Hematopoietic multipotent progenitor cell treated with erythropoietin and hydrocortisone succinate and interleukin-3 and kit ligand, for 8 days (in vitro differentiated cells): ENCODE results near the gene CCDC60.

Experiments used
- DNase-seq: peaks from one replicate; pipeline ENCODE4 v3.0.0-alpha.2; 2015

The CCDC60 gene

GRCh38 chr12:119450771-119451170, 116.2 kb downstream of the CCDC60 start:
- DNase-seq, result no peak

GRCh38 chr12:119456824-119457223, 122.3 kb downstream of the CCDC60 start:
- no peak for DNase-seq

- DNase-seq, result no peak
Observed at GRCh38 chr12:119457271-119457670, 122.7 kb downstream of the CCDC60 start.

GRCh38 chr12:119459481-119459880, 125.0 kb downstream of the CCDC60 start:
- DNase-seq, result no peak

GRCh38 chr12:119460876-119461275, 126.3 kb downstream of the CCDC60 start:
- no peak for DNase-seq

- no peak for DNase-seq
Observed at GRCh38 chr12:119461636-119462214, 127.2 kb downstream of the CCDC60 start.

GRCh38 chr12:119463211-119463926, 128.8 kb downstream of the CCDC60 start:
- DNase-seq, result no peak

GRCh38 chr12:119468296-119468695, 133.8 kb downstream of the CCDC60 start:
- DNase-seq, result no peak

GRCh38 chr12:119475650-119476049, 141.1 kb downstream of the CCDC60 start:
- no peak for DNase-seq

GRCh38 chr12:119476951-119477350, 142.4 kb downstream of the CCDC60 start:
- DNase-seq, result no peak

GRCh38 chr12:119479121-119479561, 144.6 kb downstream of the CCDC60 start:
- DNase-seq, result no peak

GRCh38 chr12:119480551-119480950, 146.0 kb downstream of the CCDC60 start:
- DNase-seq, result no peak

- no peak for DNase-seq
Observed at GRCh38 chr12:119486599-119487154, 152.1 kb downstream of the CCDC60 start.

GRCh38 chr12:119491814-119492213, 157.3 kb downstream of the CCDC60 start:
- no peak for DNase-seq

GRCh38 chr12:119500209-119500608, 165.7 kb downstream of the CCDC60 start:
- no peak for DNase-seq

- DNase-seq, result no peak
Observed at GRCh38 chr12:119501052-119501451, 166.5 kb downstream of the CCDC60 start.

- no peak for DNase-seq
Observed at GRCh38 chr12:119505001-119505400, 170.5 kb downstream of the CCDC60 start.

- peak; percentile 16 for DNase-seq
Observed at GRCh38 chr12:119512772-119513497, 178.4 kb downstream of the CCDC60 start.

- DNase-seq, result peak; percentile 1
Observed at GRCh38 chr12:119528241-119528640, 193.7 kb downstream of the CCDC60 start.

GRCh38 chr12:119540476-119540875, 205.9 kb downstream of the CCDC60 start:
- no peak for DNase-seq

- DNase-seq, result peak; percentile 70
Observed at GRCh38 chr12:119544765-119545625, 210.5 kb downstream of the CCDC60 start.

- no peak for DNase-seq
Observed at GRCh38 chr12:119546340-119546739, 211.8 kb downstream of the CCDC60 start.

GRCh38 chr12:119547001-119547400, 212.5 kb downstream of the CCDC60 start:
- no peak for DNase-seq
